Testis (tissue), 2 donors: Measurements from ENCODE around the gene SSTR4.

Experiments used
- POLR2A ChIP-seq: fragments of 450-650 bp; IDR thresholded peaks from one replicate; pipeline ENCODE4 v1.6.1; 2017; ENCODE audit warnings: antibody characterized with exemption, mild to moderate bottlenecking, moderate library complexity
- TF ChIP-seq, protein P1 (sequence below), 3 experiments: fragments of 450-650 bp in 2 of 3; fragments of 200-600 bp in 1 of 3; sonication (generic) in 1 of 3; IDR thresholded peaks; one replicate each; pipeline ENCODE4 v1.5.1; 2016 to 2019; ENCODE audit warnings: antibody characterized with exemption in 3 of 3, mild to moderate bottlenecking in 2 of 3, moderate library complexity in 1 of 3

DNA sequence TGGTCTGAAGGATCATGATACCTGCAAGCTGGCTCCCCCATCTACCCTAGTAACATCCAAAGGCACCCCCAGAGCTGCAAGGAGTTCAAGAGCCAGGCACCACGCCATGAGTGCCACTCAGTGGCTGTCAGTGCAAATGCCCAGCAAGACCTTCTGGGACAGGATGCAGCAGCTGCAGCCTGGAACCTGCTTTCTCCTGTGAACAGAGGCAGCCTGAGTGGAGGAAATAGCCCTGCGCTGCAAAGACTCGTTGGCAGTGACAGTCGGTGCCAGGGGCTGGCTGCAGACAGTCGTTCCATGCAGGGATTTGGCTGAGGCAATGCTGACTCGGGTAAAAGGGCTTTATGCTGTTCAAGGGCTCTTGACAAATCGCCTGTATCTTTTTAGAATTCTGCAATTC is 15.7 kb upstream of the SSTR4 start:
- TF ChIP-seq, protein P1, sequence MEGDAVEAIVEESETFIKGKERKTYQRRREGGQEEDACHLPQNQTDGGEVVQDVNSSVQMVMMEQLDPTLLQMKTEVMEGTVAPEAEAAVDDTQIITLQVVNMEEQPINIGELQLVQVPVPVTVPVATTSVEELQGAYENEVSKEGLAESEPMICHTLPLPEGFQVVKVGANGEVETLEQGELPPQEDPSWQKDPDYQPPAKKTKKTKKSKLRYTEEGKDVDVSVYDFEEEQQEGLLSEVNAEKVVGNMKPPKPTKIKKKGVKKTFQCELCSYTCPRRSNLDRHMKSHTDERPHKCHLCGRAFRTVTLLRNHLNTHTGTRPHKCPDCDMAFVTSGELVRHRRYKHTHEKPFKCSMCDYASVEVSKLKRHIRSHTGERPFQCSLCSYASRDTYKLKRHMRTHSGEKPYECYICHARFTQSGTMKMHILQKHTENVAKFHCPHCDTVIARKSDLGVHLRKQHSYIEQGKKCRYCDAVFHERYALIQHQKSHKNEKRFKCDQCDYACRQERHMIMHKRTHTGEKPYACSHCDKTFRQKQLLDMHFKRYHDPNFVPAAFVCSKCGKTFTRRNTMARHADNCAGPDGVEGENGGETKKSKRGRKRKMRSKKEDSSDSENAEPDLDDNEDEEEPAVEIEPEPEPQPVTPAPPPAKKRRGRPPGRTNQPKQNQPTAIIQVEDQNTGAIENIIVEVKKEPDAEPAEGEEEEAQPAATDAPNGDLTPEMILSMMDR (IDR thresholded peaks at IDR 0.05), result no peak
- no peak for TF ChIP-seq POLR2A
